Midbrain (tissue), 1 donor: Measurements from ENCODE around the gene CAPNS1.
A peak's percentile ranks its signal among the peaks of the same experiment; 100 is the strongest.
"Not testable (repeated sequence)": the region's sequence is repeated elsewhere in the genome, so short reads cannot be mapped to it uniquely, and the experiment has no call there.

Source experiments
- DNase-seq: peaks from one replicate; lab custom pipeline; 2025; lab: John Stamatoyannopoulos, UW

The CAPNS1 gene

GRCh38 chr19:36151144-36152018 is 11.5 kb downstream of the CAPNS1 start:
- no peak for DNase-seq

GRCh38 chr19:36152019-36152351 is 12.1 kb downstream of the CAPNS1 start:
- no peak for DNase-seq

DNA sequence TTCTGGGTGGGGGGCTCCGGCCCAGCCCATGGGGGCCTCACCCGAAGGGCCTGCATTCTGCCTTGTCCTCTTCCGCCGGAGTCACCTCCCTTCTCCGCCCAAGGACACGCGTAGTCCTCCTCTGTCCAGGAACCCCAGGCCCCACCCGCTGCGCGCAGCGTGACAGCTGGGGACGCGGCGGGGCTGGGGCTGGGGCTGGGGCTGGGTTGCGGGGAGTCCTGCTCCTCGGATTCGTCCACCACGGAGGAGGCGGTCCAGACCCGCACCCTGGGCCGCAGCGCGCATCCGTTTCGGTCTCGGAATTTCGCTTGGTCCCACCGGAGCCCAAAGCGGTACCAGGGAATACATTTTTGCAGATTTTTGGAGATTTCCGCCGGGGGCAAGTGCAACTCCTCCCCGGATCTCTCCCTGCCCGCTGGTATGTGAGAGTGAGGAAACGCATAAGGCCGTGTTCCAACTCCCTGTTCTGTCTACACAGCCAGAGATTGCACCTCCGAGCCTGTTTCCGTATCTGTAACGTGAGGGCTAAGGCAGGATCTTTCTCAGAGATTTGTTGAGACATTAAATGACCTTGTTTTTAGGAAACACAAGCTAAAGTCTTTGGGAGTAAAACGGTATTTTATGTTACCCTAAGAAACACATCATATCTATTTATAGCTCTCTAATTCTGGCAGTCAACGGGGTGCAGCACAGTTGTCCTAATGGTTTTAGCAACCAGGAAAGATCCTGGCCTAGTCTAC is 12.7 kb downstream of the CAPNS1 start, which contains the start of gene COX7A1:
TSS of gene COX7A1 (minus strand) at position 96 of the 740 bp plus-strand sequence. CDS start at position 56, 40 bp downstream.
- DNase-seq = no peak

DNA sequence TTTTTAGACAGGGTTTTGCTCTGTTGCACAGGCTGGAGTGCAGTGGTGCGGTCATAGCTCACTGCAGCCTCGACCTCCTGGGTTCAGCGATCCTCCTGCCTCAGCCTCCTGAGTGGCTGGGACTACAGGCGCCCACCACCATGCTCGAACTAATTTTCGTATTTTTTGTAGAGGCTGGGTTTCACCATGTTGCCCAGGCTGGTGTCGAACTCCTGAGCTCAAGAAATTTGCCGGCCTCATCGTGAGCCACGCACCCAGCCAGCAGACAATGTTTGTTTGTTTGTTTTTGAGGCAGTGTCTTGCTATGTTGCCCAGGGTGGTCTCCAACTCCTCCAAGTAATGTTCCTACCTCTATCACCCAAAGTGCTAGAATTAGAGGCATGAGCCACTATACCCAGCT is 13.3 kb downstream of the CAPNS1 start:
- DNase-seq = no peak

DNA sequence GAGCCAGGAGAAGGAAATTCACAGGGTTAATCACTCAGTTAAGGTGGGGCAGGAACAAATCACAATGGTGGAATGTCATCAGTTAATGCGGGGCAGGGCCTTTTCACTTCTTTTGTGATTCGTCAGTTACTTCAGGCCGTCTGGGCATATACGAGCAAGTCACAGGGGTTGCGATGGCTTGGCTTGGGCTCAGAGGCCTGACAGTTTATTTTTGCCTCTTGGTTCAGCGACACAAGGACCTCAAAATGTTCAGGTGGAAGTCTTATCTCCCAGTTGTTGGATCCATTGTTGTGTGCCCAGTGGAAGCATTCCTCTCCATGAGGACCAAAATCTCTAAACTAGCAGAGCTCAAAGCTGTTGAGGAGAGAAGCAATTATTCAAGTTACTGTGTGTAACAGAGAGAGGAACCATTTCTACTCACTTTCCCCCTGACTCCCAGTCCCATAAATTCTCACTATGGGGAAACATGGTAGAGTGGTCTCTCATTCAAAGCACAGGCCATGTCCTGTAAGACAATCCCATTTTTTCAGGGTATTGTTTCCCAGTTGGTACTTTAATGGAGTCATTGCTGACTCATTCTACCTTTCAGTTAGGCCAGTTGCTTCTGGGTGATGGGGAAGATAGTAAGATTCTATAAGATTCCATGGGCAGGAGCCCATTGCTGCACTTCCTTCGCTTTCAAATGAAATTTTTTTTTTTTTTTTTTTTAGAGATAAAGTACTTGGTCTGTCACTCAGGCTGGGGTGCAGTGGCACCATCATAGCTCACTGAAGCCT is 21.1 kb downstream of the CAPNS1 start:
- DNase-seq = no peak

GRCh38 chr19:36163813-36164212 is 23.9 kb downstream of the CAPNS1 start:
- no peak for DNase-seq

GRCh38 chr19:36169084-36169760 is 29.4 kb downstream of the CAPNS1 start:
- DNase-seq = no peak

DNA sequence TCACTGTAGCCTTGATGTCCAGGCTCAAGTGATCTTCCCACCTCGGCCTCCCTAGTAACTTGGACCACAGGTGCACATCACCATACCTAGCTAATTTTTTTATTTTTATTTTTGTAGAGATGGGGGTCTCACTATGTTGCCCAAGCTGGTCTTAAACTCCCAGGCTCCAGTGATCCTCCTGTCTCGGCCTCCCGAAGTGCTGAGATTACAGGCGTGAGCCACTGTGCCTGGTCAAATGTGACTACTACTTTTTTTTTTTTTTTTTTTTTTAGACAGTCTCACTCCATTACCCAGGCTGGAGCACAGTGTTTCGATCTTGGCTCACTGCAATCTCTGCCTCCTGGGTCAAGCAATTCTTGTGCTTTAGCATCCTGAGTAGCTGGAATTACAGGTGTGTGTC is 33.0 kb downstream of the CAPNS1 start:
- DNase-seq = no peak

DNA sequence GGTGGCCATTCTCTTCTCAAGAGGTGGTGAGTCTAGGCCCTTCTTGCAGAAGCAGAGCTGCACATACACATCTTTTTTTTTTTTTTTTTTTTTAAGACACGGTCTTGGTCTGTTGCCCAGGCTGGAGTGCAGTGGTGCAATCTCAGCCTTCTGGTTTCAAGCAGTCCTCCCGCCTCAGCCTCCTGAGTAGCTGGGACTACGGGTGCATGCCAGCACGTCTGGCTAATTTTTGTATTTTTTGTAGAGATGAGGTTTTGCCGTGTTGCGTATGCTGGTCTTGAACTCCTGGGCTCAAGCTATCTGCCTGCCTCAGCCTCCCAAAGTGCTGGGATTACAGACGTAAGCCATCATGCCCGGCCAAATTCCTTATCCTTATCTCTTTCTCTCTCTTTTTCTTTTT is 34.0 kb downstream of the CAPNS1 start:
- DNase-seq = not testable (repeated sequence)

GRCh38 chr19:36179077-36179476 is 39.2 kb downstream of the CAPNS1 start:
- DNase-seq = not testable (repeated sequence)

GRCh38 chr19:36182612-36183244 is 42.9 kb downstream of the CAPNS1 start:
- no peak for DNase-seq

DNA sequence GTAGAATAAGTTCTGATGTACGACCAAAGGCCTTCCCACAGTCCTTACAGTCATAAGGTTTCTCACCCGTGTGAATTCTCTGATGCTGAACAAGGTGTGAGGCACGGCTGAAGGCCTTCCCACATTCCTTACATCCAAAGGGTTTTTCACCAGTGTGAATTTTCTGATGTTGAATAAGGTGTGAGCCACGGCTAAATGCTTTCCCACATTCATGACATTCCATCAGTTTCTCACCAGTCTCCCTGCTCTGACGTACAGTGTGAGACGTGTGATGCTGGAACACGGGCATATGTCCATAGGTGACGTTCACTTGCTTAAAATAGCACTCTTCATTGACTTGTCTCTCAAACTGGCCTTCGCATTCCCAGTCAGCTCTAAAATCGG is 43.4 kb downstream of the CAPNS1 start:
- DNase-seq = no peak

GRCh38 chr19:36186722-36187121 is 46.9 kb downstream of the CAPNS1 start:
- not testable (repeated sequence) for DNase-seq

DNA sequence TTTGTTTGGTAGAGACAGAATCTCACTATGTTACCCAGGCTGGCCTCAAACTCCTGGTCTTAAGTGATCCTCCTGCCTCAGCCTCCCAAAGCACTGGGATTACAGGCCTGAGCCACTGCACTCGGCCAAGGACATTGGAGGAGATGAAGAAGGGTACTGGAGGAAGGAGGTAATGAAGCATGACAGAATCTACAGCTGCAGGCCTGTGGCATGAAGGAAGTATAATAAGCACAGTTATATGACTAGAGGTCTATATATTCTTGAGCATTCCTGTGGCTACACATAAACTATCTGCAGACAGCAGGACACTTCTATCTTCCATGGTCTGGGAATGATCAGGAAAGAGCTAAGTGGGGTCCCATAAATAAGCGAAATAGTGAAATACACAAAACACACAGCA is 56.4 kb downstream of the CAPNS1 start:
- no peak for DNase-seq

DNA sequence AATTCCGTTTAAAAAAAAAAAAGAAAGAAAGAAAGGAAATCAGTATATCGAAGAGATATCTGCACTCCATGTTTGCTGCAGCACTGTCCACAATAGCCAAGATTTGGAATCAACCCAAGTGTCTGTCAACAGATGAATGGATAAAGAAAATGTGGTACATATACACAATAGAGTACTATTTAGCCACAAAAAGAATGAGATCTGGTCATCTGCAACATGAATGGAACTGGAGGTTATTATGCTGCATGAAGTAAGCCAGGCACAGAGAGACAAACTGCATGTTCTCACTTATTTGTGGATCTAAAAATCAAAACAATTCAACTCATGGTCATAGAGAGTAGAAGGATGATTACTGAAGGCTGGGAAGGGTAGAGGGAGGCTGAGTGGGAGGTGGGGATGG is 58.3 kb downstream of the CAPNS1 start:
- peak; percentile 84 for DNase-seq
